ENCODE data around the gene RELN. TPM values are rescaled to one million over a fixed set of nuclear protein-coding genes. Genes with fewer than 3 reads are reported as not detected.

RELN gene
- total RNA-seq, 1 donor from 2014 or later: 7.3 TPM

DNA sequence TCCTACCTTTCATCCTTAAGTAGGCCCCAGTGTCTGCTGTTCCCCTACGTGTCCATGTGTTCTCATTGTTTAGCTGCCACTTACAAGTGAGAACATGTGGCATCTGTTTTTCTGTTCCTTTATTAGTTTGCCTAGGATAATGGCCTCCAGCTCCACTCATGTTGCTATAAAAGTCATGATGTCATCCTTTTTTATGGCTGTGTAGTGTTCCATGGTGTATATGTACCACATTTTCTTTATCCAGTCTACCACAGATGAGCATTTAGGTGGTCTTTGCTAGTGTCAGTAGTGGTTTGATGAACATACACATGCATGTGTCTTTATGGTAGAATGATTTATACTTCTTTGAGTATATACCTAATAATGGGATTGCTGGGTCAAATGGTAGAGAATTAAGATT, 397.3 kb downstream of the RELN start:
- Mint-ChIP-seq H3K27me3 (ENCODE audit: low read depth) (peaks cover 10% of the 10 kb centered on the region), H3K9me3 (peaks cover 4% of the 10 kb centered on the region), H3K4me1 (no peaks in the 10 kb centered on the region), H3K27ac (no peak overlapping the region), H3K36me3 (no peaks in the 10 kb centered on the region), H3K4me3 (no peak overlapping the region)
- DNase-seq (ENCODE audit: low spot score in 2 of 2, unreplicated experiment in 2 of 2): no peak
- TF ChIP-seq CTCF (IDR thresholded peaks at IDR 0.05; ENCODE audit: unreplicated experiment): no peak

DNA sequence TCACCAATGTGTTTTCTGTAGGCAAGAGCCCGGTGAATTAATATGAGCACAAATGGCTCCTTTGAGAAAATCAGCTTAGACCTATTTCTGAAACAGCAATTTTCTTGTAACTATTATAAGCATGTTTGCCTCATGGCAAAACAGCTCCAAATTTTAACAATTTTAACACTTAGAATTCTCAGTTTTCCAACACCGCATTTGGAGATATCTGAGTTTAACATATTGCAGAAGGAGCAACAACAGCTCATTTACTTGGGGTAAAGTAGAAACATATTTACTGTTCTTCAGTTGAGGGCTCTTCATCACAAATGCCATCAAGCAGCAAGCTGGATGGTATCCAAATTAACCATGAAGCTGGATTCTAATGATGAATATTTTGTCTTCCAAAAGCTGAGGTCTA, 409.4 kb downstream of the RELN start:
- no peaks in the 10 kb centered on the region for H3K36me3 Mint-ChIP-seq
- H3K4me3 Mint-ChIP-seq: no peak overlapping the region
- no peaks in the 10 kb centered on the region for H3K9me3 Mint-ChIP-seq
- DNase-seq (ENCODE audit: low spot score in 2 of 2, unreplicated experiment in 2 of 2): no peak
- no peak for TF ChIP-seq CTCF (IDR thresholded peaks at IDR 0.05; ENCODE audit: unreplicated experiment)
- H3K27ac Mint-ChIP-seq: no peak overlapping the region
- peaks cover under 1% of the 10 kb centered on the region for H3K4me1 Mint-ChIP-seq
- H3K27me3 Mint-ChIP-seq (ENCODE audit: low read depth): peaks cover 49% of the 10 kb centered on the region

DNA sequence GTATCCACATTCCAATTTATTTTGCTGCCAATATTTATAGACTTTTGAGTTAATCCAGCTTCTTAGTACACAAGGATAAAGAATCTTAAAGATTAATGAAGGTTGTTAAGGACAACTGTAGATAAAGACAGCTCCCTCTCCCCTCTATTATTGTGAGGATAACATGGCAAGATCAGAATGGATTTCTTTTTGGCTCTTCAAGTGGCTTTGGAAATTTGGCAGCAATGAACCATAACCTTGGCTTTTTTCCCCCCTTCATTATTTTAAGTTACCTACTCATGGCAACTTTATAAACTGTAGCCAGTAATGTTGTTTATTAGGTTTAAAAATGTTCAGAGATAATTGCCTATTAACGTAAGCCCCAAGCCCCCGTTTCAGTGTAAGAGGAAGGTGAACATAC, 412.4 kb downstream of the RELN start:
- Mint-ChIP-seq H3K4me1 (peaks cover 4% of the 10 kb centered on the region), H3K27ac (no peak overlapping the region), H3K36me3 (no peaks in the 10 kb centered on the region), H3K27me3 (ENCODE audit: low read depth) (peaks cover 42% of the 10 kb centered on the region), H3K4me3 (no peak overlapping the region), H3K9me3 (no peaks in the 10 kb centered on the region)
- DNase-seq (ENCODE audit: low spot score in 2 of 2, unreplicated experiment in 2 of 2): no peak
- no peak for TF ChIP-seq CTCF (IDR thresholded peaks at IDR 0.05; ENCODE audit: unreplicated experiment)

DNA sequence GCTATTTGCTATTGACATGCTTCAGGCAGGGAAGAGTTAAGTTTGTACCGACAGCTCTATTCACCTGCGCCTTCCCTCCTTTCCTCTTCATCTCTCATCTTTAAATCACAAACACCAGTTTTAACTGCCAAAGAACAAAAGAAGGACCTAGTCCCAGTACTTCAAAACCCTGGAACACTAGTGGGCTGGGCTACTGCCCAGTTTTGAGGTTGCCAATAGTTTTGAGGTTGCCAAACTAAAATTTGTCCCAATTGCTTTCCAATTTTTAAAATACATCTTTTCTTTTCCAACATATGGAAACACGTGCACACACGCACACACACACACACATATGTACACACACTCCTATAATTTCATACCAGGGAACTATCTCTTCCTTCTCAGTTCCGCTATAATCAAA, 412.8 kb downstream of the RELN start:
- Mint-ChIP-seq H3K9me3 (no peaks in the 10 kb centered on the region), H3K36me3 (no peaks in the 10 kb centered on the region), H3K27me3 (ENCODE audit: low read depth) (peaks cover 45% of the 10 kb centered on the region), H3K27ac (no peak overlapping the region), H3K4me1 (peaks cover 4% of the 10 kb centered on the region), H3K4me3 (no peak overlapping the region)
- no peak for DNase-seq (ENCODE audit: low spot score in 2 of 2, unreplicated experiment in 2 of 2)
- no peak for TF ChIP-seq CTCF (IDR thresholded peaks at IDR 0.05; ENCODE audit: unreplicated experiment)

GRCh38 chr7:103574576-103574975, 414.9 kb downstream of the RELN start:
- H3K27me3 Mint-ChIP-seq (ENCODE audit: low read depth): peaks cover 30% of the 10 kb centered on the region
- no peaks in the 10 kb centered on the region for H3K9me3 Mint-ChIP-seq
- H3K36me3 Mint-ChIP-seq: no peaks in the 10 kb centered on the region
- H3K4me1 Mint-ChIP-seq: peaks cover 9% of the 10 kb centered on the region
- no peak for TF ChIP-seq CTCF (IDR thresholded peaks at IDR 0.05; ENCODE audit: unreplicated experiment)
- no peak overlapping the region for H3K27ac Mint-ChIP-seq
- H3K4me3 Mint-ChIP-seq: no peak overlapping the region
- no peak for DNase-seq (ENCODE audit: low spot score in 2 of 2, unreplicated experiment in 2 of 2)

DNA sequence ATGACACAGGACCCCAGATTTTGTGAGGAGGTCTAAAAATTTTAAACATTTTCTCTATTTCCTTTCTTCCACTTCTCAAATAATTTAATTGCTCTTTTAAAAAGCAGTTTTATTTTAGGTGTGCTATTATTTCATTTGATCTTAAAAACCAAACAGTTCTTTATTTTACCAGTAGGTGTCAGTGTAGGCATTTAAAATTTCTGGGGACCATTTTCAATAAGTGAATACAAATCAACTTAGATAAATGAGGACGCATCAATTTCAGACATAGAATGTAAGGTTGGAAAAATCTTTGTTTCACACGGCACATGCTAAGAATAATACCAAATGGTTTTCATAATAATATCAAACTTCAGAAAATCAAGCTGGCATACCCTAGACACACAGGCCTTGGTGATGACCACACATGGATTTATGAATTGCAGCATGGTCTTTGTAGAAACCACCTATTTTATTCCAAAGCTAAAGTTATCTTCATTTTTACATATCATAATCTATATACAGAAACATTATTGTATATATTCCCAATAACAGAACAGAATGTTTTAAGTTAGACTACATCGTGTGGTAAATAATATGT, 415.9 kb downstream of the RELN start:
- no peak overlapping the region for H3K27ac Mint-ChIP-seq
- H3K4me1 Mint-ChIP-seq: peaks cover 12% of the 10 kb centered on the region
- peaks cover 32% of the 10 kb centered on the region for H3K27me3 Mint-ChIP-seq (ENCODE audit: low read depth)
- no peaks in the 10 kb centered on the region for H3K36me3 Mint-ChIP-seq
- TF ChIP-seq CTCF (IDR thresholded peaks at IDR 0.05; ENCODE audit: unreplicated experiment): peak; percentile 88
- no peaks in the 10 kb centered on the region for H3K9me3 Mint-ChIP-seq
- no peak for DNase-seq (ENCODE audit: low spot score in 2 of 2, unreplicated experiment in 2 of 2)
- H3K4me3 Mint-ChIP-seq: no peak overlapping the region

Data from mesothelial cell of epicardium (in vitro differentiated cells).